ENCODE data around the gene RNF111. TPM values are rescaled to one million over a fixed set of nuclear protein-coding genes. Genes with fewer than 3 reads are reported as not detected.
"Not testable (repeated sequence)": the region's sequence is repeated elsewhere in the genome, so short reads cannot be mapped to it uniquely, and the experiment has no call there.

The RNF111 gene
- total and polyA plus RNA-seq, 5 donors, result 8.0 to 29.4 (median 24.8) TPM

- 64% methylated on average over 2 of the region's 2 CpGs for WGBS
- Histone ChIP-seq H3K27me3 (ENCODE audit: control insufficient read depth, insufficient read depth) (no peaks in the 10 kb centered on the region), H3K4me1 (ENCODE audit: control insufficient read depth, insufficient read depth, low read length) (no peaks in the 10 kb centered on the region), H3K4me3 (ENCODE audit: low read length) (no peak overlapping the region), H3K27ac (ENCODE audit: low read length) (no peak overlapping the region), H3K9me3 (ENCODE audit: control insufficient read depth, low read length) (no peaks in the 10 kb centered on the region)
- ATAC-seq (no peak), DNase-seq (no peak)
- intact Hi-C loops (cut with DNase I), result no loop called here
These were observed 118.4 kb downstream of the RNF111 start for GRCh38 chr15:59105854-59106253.

- H3K4me3 ChIP-seq (ENCODE audit: low read length), result no peak overlapping the region
- intact Hi-C loops (cut with DNase I), result no loop called here
- ATAC-seq, result no peak
- WGBS, result 88% methylated on average over 4 of the region's 4 CpGs
- H3K27ac ChIP-seq (ENCODE audit: low read length), result no peak overlapping the region
- H3K27me3 ChIP-seq (ENCODE audit: control insufficient read depth, insufficient read depth), result no peaks in the 10 kb centered on the region
- H3K9me3 ChIP-seq (ENCODE audit: control insufficient read depth, low read length), result no peaks in the 10 kb centered on the region
- no peaks in the 10 kb centered on the region for H3K4me1 ChIP-seq (ENCODE audit: control insufficient read depth, insufficient read depth, low read length)
- DNase-seq, result no peak
These were observed 123.8 kb downstream of the RNF111 start for GRCh38 chr15:59111251-59111650.

GRCh38 chr15:59115047-59115446, 127.6 kb downstream of the RNF111 start:
- no peaks in the 10 kb centered on the region for H3K9me3 ChIP-seq (ENCODE audit: control insufficient read depth, low read length)
- DNase-seq, result no peak

GRCh38 chr15:59116141-59116540, 128.7 kb downstream of the RNF111 start:
- Histone ChIP-seq H3K4me1 (ENCODE audit: control insufficient read depth, insufficient read depth, low read length) (no peaks in the 10 kb centered on the region), H3K27ac (ENCODE audit: low read length) (no peak overlapping the region), H3K4me3 (ENCODE audit: low read length) (no peak overlapping the region), H3K27me3 (ENCODE audit: control insufficient read depth, insufficient read depth) (no peaks in the 10 kb centered on the region), H3K9me3 (ENCODE audit: control insufficient read depth, low read length) (no peaks in the 10 kb centered on the region)
- intact Hi-C loops (cut with DNase I), result no loop called here
- 94% methylated on average over 1 of the region's 1 CpG for WGBS
- DNase-seq (no peak), ATAC-seq (no peak)

More at GRCh38 chr15:59115047-59115446, 127.6 kb downstream of the RNF111 start:
- no peaks in the 10 kb centered on the region for H3K27me3 ChIP-seq (ENCODE audit: control insufficient read depth, insufficient read depth)
- WGBS, result 83% methylated on average over 2 of the region's 2 CpGs
- intact Hi-C loops (cut with DNase I), result no loop called here
- H3K4me3 ChIP-seq (ENCODE audit: low read length), result no peak overlapping the region
- ATAC-seq, result no peak
- no peak overlapping the region for H3K27ac ChIP-seq (ENCODE audit: low read length)
- H3K4me1 ChIP-seq (ENCODE audit: control insufficient read depth, insufficient read depth, low read length), result no peaks in the 10 kb centered on the region

GRCh38 chr15:59116771-59117170, 129.3 kb downstream of the RNF111 start:
- intact Hi-C loops (cut with DNase I), result no loop called here
- H3K4me1 ChIP-seq (ENCODE audit: control insufficient read depth, insufficient read depth, low read length), result no peaks in the 10 kb centered on the region
- no peak for DNase-seq
- no peak overlapping the region for H3K4me3 ChIP-seq (ENCODE audit: low read length)
- no peaks in the 10 kb centered on the region for H3K9me3 ChIP-seq (ENCODE audit: control insufficient read depth, low read length)
- 98% methylated on average over 6 of the region's 6 CpGs for WGBS
- no peaks in the 10 kb centered on the region for H3K27me3 ChIP-seq (ENCODE audit: control insufficient read depth, insufficient read depth)
- H3K27ac ChIP-seq (ENCODE audit: low read length), result no peak overlapping the region
- ATAC-seq, result no peak

- Histone ChIP-seq H3K4me3 (ENCODE audit: low read length) (no peak overlapping the region), H3K4me1 (ENCODE audit: control insufficient read depth, insufficient read depth, low read length) (no peaks in the 10 kb centered on the region), H3K27me3 (ENCODE audit: control insufficient read depth, insufficient read depth) (no peaks in the 10 kb centered on the region), H3K9me3 (ENCODE audit: control insufficient read depth, low read length) (no peaks in the 10 kb centered on the region), H3K27ac (ENCODE audit: low read length) (no peak overlapping the region)
- 90% methylated on average over 5 of the region's 5 CpGs for WGBS
- intact Hi-C loops (cut with DNase I), result no loop called here
- ATAC-seq, result no peak
- DNase-seq, result no peak
These were observed 132.2 kb downstream of the RNF111 start for GRCh38 chr15:59119625-59120024.

- H3K27me3 ChIP-seq (ENCODE audit: control insufficient read depth, insufficient read depth), result no peaks in the 10 kb centered on the region
- H3K9me3 ChIP-seq (ENCODE audit: control insufficient read depth, low read length), result no peaks in the 10 kb centered on the region
- intact Hi-C loops (cut with DNase I), result no loop called here
- H3K4me1 ChIP-seq (ENCODE audit: control insufficient read depth, insufficient read depth, low read length), result no peaks in the 10 kb centered on the region
- ATAC-seq (no peak), DNase-seq (no peak)
- no peak overlapping the region for H3K4me3 ChIP-seq (ENCODE audit: low read length)
- 92% methylated on average over 5 of the region's 5 CpGs for WGBS
- no peak overlapping the region for H3K27ac ChIP-seq (ENCODE audit: low read length)
These were observed 133.5 kb downstream of the RNF111 start for GRCh38 chr15:59120937-59121336.

GRCh38 chr15:59124261-59124660, 136.8 kb downstream of the RNF111 start:
- no peaks in the 10 kb centered on the region for H3K9me3 ChIP-seq (ENCODE audit: control insufficient read depth, low read length)
- no peak for DNase-seq
- H3K4me3 ChIP-seq (ENCODE audit: low read length), result no peak overlapping the region
- no peak for ATAC-seq
- no peak overlapping the region for H3K27ac ChIP-seq (ENCODE audit: low read length)
- intact Hi-C loops (cut with DNase I), result no loop called here
- no peaks in the 10 kb centered on the region for H3K4me1 ChIP-seq (ENCODE audit: control insufficient read depth, insufficient read depth, low read length)
- no peaks in the 10 kb centered on the region for H3K27me3 ChIP-seq (ENCODE audit: control insufficient read depth, insufficient read depth)
- WGBS, result 97% methylated on average over 2 of the region's 2 CpGs

GRCh38 chr15:59125683-59126082, 138.2 kb downstream of the RNF111 start:
- H3K27ac ChIP-seq (ENCODE audit: low read length); DNase-seq; H3K4me1 ChIP-seq (ENCODE audit: control insufficient read depth, insufficient read depth, low read length); H3K27me3 ChIP-seq (ENCODE audit: control insufficient read depth, insufficient read depth); H3K4me3 ChIP-seq (ENCODE audit: low read length); intact Hi-C loops (cut with DNase I); H3K9me3 ChIP-seq (ENCODE audit: control insufficient read depth, low read length); ATAC-seq: not testable (repeated sequence)
- whole genome bisulfite sequencing, result 99% methylated on average over 4 of the region's 4 CpGs

GRCh38 chr15:59127255-59127654, 139.8 kb downstream of the RNF111 start:
- ATAC-seq; H3K27ac ChIP-seq (ENCODE audit: low read length); DNase-seq; H3K27me3 ChIP-seq (ENCODE audit: control insufficient read depth, insufficient read depth); H3K4me1 ChIP-seq (ENCODE audit: control insufficient read depth, insufficient read depth, low read length); intact Hi-C loops (cut with DNase I); H3K9me3 ChIP-seq (ENCODE audit: control insufficient read depth, low read length); H3K4me3 ChIP-seq (ENCODE audit: low read length): not testable (repeated sequence)
- 87% methylated on average over 1 of the region's 1 CpG for whole genome bisulfite sequencing

- DNase-seq (no peak), ATAC-seq (no peak)
- Histone ChIP-seq H3K27ac (ENCODE audit: low read length) (no peak overlapping the region), H3K4me1 (ENCODE audit: control insufficient read depth, insufficient read depth, low read length) (no peaks in the 10 kb centered on the region), H3K27me3 (ENCODE audit: control insufficient read depth, insufficient read depth) (no peaks in the 10 kb centered on the region), H3K4me3 (ENCODE audit: low read length) (no peak overlapping the region), H3K9me3 (ENCODE audit: control insufficient read depth, low read length) (no peaks in the 10 kb centered on the region)
- WGBS, result 96% methylated on average over 16 of the region's 16 CpGs
- intact Hi-C loops (cut with DNase I), result no loop called here
These were observed 144.0 kb downstream of the RNF111 start for GRCh38 chr15:59131456-59131855.

- WGBS, result 94% methylated on average over 3 of the region's 3 CpGs
- DNase-seq (no peak), ATAC-seq (no peak)
- Histone ChIP-seq H3K27ac (ENCODE audit: low read length) (no peak overlapping the region), H3K27me3 (ENCODE audit: control insufficient read depth, insufficient read depth) (no peaks in the 10 kb centered on the region), H3K4me1 (ENCODE audit: control insufficient read depth, insufficient read depth, low read length) (no peaks in the 10 kb centered on the region), H3K4me3 (ENCODE audit: low read length) (no peak overlapping the region), H3K9me3 (ENCODE audit: control insufficient read depth, low read length) (no peaks in the 10 kb centered on the region)
- intact Hi-C loops (cut with DNase I), result no loop called here
These were observed 144.6 kb downstream of the RNF111 start for GRCh38 chr15:59131969-59132562.

Data from right cardiac atrium (tissue), 5 donors.